ENCODE data around the gene TFPT.

Gene TFPT

GRCh38 chr19:54107876-54108490 is 7.5 kb downstream of the TFPT start:
- H3K4me3 ChIP-seq (ENCODE audit: low read depth in 1 of 2, low read length in 2 of 2), result no peak overlapping the region
- H3K36me3 ChIP-seq (ENCODE audit: insufficient read depth, low read length), result peaks cover 66% of the 10 kb centered on the region
- no peaks in the 10 kb centered on the region for H3K27me3 ChIP-seq (ENCODE audit: insufficient read depth, low read length, poor library complexity)
- no peaks in the 10 kb centered on the region for H3K9me3 ChIP-seq (ENCODE audit: insufficient read depth, low read length, severe bottlenecking)
- ATAC-seq (ENCODE audit: insufficient read depth, low read depth) (no peak), DNase-seq (no peak)
- H2AFZ ChIP-seq (ENCODE audit: low read depth, low read length), result no peak overlapping the region
- no peak overlapping the region for H3K27ac ChIP-seq (ENCODE audit: low read length)
- no peak overlapping the region for H3K9ac ChIP-seq (ENCODE audit: low read depth, low read length)
- peaks cover 30% of the 10 kb centered on the region for H4K20me1 ChIP-seq (ENCODE audit: insufficient read depth, low read length)
- no peak for TF ChIP-seq CTCF (IDR thresholded peaks at IDR 0.05; ENCODE audit: borderline replicate concordance, extremely low read depth, low read length, poor library complexity, severe bottlenecking)
- TF ChIP-seq EZH2 (IDR thresholded peaks at IDR 0.05; ENCODE audit: borderline replicate concordance, low read depth, low read length, severe bottlenecking), result no peak
- H3K79me2 ChIP-seq (ENCODE audit: insufficient read depth, low read length), result peaks cover 73% of the 10 kb centered on the region
- H3K4me1 ChIP-seq (ENCODE audit: insufficient read depth, low read length), result peaks cover 22% of the 10 kb centered on the region
- H3K4me2 ChIP-seq (ENCODE audit: insufficient read depth, low read length), result no peak overlapping the region

GRCh38 chr19:54106716-54107115 is 8.7 kb downstream of the TFPT start:
- H3K36me3 ChIP-seq (ENCODE audit: insufficient read depth, low read length), result peaks cover 62% of the 10 kb centered on the region

GRCh38 chr19:54105796-54106195 is 9.7 kb downstream of the TFPT start:
- DNase-seq (no peak), ATAC-seq (ENCODE audit: insufficient read depth, low read depth) (no peak)
- TF ChIP-seq EZH2 (IDR thresholded peaks at IDR 0.05; ENCODE audit: borderline replicate concordance, low read depth, low read length, severe bottlenecking) (no peak), CTCF (IDR thresholded peaks at IDR 0.05; ENCODE audit: borderline replicate concordance, extremely low read depth, low read length, poor library complexity, severe bottlenecking) (no peak)
- Histone ChIP-seq H3K36me3 (ENCODE audit: insufficient read depth, low read length) (peaks cover 58% of the 10 kb centered on the region), H2AFZ (ENCODE audit: low read depth, low read length) (no peak overlapping the region), H3K4me3 (ENCODE audit: low read depth in 1 of 2, low read length in 2 of 2) (no peak overlapping the region), H3K9ac (ENCODE audit: low read depth, low read length) (no peak overlapping the region), H3K9me3 (ENCODE audit: insufficient read depth, low read length, severe bottlenecking) (no peaks in the 10 kb centered on the region), H3K4me2 (ENCODE audit: insufficient read depth, low read length) (no peak overlapping the region; the same call in 1 of the 2 replicates), H3K27ac (ENCODE audit: low read length) (no peak overlapping the region), H3K4me1 (ENCODE audit: insufficient read depth, low read length) (peaks cover 28% of the 10 kb centered on the region), H4K20me1 (ENCODE audit: insufficient read depth, low read length) (peaks cover 27% of the 10 kb centered on the region), H3K79me2 (ENCODE audit: insufficient read depth, low read length) (peaks cover 62% of the 10 kb centered on the region), H3K27me3 (ENCODE audit: insufficient read depth, low read length, poor library complexity) (no peaks in the 10 kb centered on the region)

More at GRCh38 chr19:54106716-54107115, 8.7 kb downstream of the TFPT start:
- Histone ChIP-seq H3K79me2 (ENCODE audit: insufficient read depth, low read length) (peaks cover 67% of the 10 kb centered on the region), H2AFZ (ENCODE audit: low read depth, low read length) (no peak overlapping the region), H3K9ac (ENCODE audit: low read depth, low read length) (no peak overlapping the region), H3K9me3 (ENCODE audit: insufficient read depth, low read length, severe bottlenecking) (no peaks in the 10 kb centered on the region), H3K27me3 (ENCODE audit: insufficient read depth, low read length, poor library complexity) (no peaks in the 10 kb centered on the region), H3K4me3 (ENCODE audit: low read depth in 1 of 2, low read length in 2 of 2) (no peak overlapping the region), H3K4me1 (ENCODE audit: insufficient read depth, low read length) (peaks cover 28% of the 10 kb centered on the region), H3K27ac (ENCODE audit: low read length) (no peak overlapping the region), H4K20me1 (ENCODE audit: insufficient read depth, low read length) (peaks cover 30% of the 10 kb centered on the region), H3K4me2 (ENCODE audit: insufficient read depth, low read length) (no peak overlapping the region)
- ATAC-seq (ENCODE audit: insufficient read depth, low read depth) (no peak), DNase-seq (no peak)
- TF ChIP-seq CTCF (IDR thresholded peaks at IDR 0.05; ENCODE audit: borderline replicate concordance, extremely low read depth, low read length, poor library complexity, severe bottlenecking), result no peak
- no peak for TF ChIP-seq EZH2 (IDR thresholded peaks at IDR 0.05; ENCODE audit: borderline replicate concordance, low read depth, low read length, severe bottlenecking)
